MM.1S (cell line): Measurements from ENCODE around the gene TRMU.

Source experiments
- DNase-seq: peaks from one replicate; pipeline ENCODE4 v3.0.0-alpha.2; 2015
- H2AFZ ChIP-seq: fragments of 300-600 bp; sonication (generic); 2 replicates; pipeline ENCODE4 v1.6.0; 2016; ENCODE audit warnings: antibody characterized with exemption, low read length
- H3F3A ChIP-seq: fragments of 300-600 bp; sonication (generic); 2 replicates; pipeline ENCODE4 v1.6.1; 2016; ENCODE audit warnings: mild to moderate bottlenecking, antibody characterized with exemption, low read length, moderate library complexity, mixed read lengths; ENCODE audit not compliant: insufficient read depth
- H3K27ac ChIP-seq: fragments of 300-600 bp; sonication (generic); 2 replicates; pipeline ENCODE4 v1.5.1; 2016; ENCODE audit warnings: mild to moderate bottlenecking, low read length
- H3K27me3 ChIP-seq: fragments of 300-600 bp; sonication (generic); replicated peaks from 2 replicates; pipeline ENCODE4 v1.6.0; 2016; ENCODE audit warnings: low read length; ENCODE audit not compliant: insufficient read depth
- H3K36me3 ChIP-seq: fragments of 300-600 bp; sonication (generic); replicated peaks from 2 replicates; pipeline ENCODE4 v1.6.1; 2016; ENCODE audit warnings: mild to moderate bottlenecking, low read length, mixed read lengths; ENCODE audit not compliant: insufficient read depth
- H3K4me1 ChIP-seq: fragments of 300-600 bp; sonication (generic); 2 replicates; pipeline ENCODE4 v1.6.1; 2016; ENCODE audit warnings: low read length, mixed read lengths
- H3K4me2 ChIP-seq: fragments of 300-600 bp; sonication (generic); 2 replicates; pipeline ENCODE4 v1.6.0; 2016; ENCODE audit warnings: low read depth, low read length
- H3K4me3 ChIP-seq: fragments of 300-600 bp; sonication (generic); 2 replicates; pipeline ENCODE4 v1.5.1; 2016; ENCODE audit warnings: low read length, mixed read lengths
- H3K79me2 ChIP-seq: fragments of 300-600 bp; sonication (generic); 2 replicates; pipeline ENCODE4 v1.6.1; 2016; ENCODE audit warnings: mixed run types, low read length, mixed read lengths
- H3K9ac ChIP-seq: fragments of 300-600 bp; sonication (generic); 2 replicates; pipeline ENCODE4 v1.6.1; 2016; ENCODE audit warnings: low read length, mixed read lengths
- H3K9me2 ChIP-seq: fragments of 300-600 bp; sonication (generic); replicated peaks from 2 replicates; pipeline ENCODE4 v1.6.1; 2016; ENCODE audit warnings: mild to moderate bottlenecking, low read length, mixed read lengths; ENCODE audit not compliant: insufficient read depth
- H3K9me3 ChIP-seq: fragments of 300-600 bp; sonication (generic); replicated peaks from 2 replicates; pipeline ENCODE4 v1.6.1; 2016; ENCODE audit warnings: mild to moderate bottlenecking, low read length, mixed read lengths; ENCODE audit not compliant: insufficient read depth
- H4K20me1 ChIP-seq: fragments of 300-600 bp; sonication (generic); 2 replicates; pipeline ENCODE4 v1.6.1; 2016; ENCODE audit warnings: mild to moderate bottlenecking, low read length, moderate library complexity, mixed read lengths; ENCODE audit not compliant: insufficient read depth
- CTCF ChIP-seq: fragments of 300-600 bp; sonication (generic); IDR thresholded peaks from 2 replicates; pipeline ENCODE4 v1.5.1; 2016; ENCODE audit warnings: antibody characterized with exemption, low read length, mixed read lengths
- EZH2 ChIP-seq: fragments of 300-600 bp; sonication (generic); optimal IDR thresholded peaks from 2 replicates; pipeline ENCODE3; 2017; ENCODE audit warnings: low read depth, mild to moderate bottlenecking, antibody characterized with exemption, low read length, mixed read lengths
- EZH2phosphoT487 ChIP-seq: fragments of 300-600 bp; sonication (generic); IDR thresholded peaks from 2 replicates; pipeline ENCODE4 v1.6.1; 2018; ENCODE audit warnings: antibody characterized with exemption, low read length

The TRMU gene

DNA sequence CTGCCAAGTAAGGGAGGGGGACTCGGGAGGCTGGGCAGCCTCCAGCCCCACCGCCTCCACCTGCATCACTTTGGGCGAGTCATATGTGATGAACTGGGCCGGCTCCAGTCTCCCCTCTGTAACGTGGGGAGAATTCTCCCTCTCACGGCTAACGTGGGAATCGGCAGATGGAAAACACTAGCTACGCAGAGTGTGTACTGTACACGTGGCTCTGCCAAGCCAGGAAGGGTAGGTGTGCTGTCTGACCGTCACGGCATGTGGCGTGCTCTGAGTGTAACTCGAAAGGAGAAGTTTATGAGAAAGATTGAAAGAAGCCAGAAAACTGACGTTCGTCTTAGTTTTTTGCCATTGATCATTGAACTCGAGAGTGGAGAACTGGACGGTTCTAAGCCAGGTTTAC is 13.7 kb downstream of the TRMU start:
- Histone ChIP-seq H3K9me2 (no peaks in the 10 kb centered on the region), H4K20me1 (no peaks in the 10 kb centered on the region; the same call in 1 of the 2 replicates), H3K9me3 (no peaks in the 10 kb centered on the region), H3K4me1 (no peaks in the 10 kb centered on the region), H3K4me3 (no peak overlapping the region), H3K9ac (no peak overlapping the region), H3K4me2 (no peak overlapping the region), H2AFZ (no peak overlapping the region), H3K27ac (no peak overlapping the region), H3K79me2 (peaks cover 22% of the 10 kb centered on the region), H3F3A (no peaks in the 10 kb centered on the region), H3K27me3 (no peaks in the 10 kb centered on the region), H3K36me3 (peaks cover 23% of the 10 kb centered on the region)
- no peak for DNase-seq
- TF ChIP-seq CTCF (no peak), EZH2phosphoT487 (no peak), EZH2 (no peak)

DNA sequence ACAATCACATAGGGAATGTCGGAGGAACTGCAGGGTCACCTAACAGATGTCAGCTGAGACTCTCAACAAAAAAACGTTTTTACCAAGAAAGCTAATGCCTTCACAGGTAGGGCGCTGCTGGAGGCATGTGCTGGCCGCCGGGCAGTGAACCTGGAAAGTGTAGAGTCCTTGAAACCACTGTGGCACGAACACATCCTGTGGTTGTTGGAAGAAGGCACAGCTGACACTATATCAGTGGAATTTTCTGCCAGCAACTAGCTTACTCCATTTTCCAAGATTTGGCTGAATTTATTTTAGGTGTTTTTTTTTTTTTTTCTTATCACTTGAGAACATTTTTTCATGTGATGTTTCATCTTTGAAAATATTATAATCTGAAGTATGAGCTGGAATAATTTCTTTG is 14.2 kb downstream of the TRMU start:
- H4K20me1 ChIP-seq: no peaks in the 10 kb centered on the region; the same call in 1 of the 2 replicates
- H3K27me3 ChIP-seq: no peaks in the 10 kb centered on the region
- no peak overlapping the region for H3K9ac ChIP-seq
- H3K79me2 ChIP-seq: peaks cover 20% of the 10 kb centered on the region
- H3K4me2 ChIP-seq: no peak overlapping the region
- no peak for DNase-seq
- H2AFZ ChIP-seq: no peak overlapping the region
- peaks cover 19% of the 10 kb centered on the region for H3K36me3 ChIP-seq
- no peaks in the 10 kb centered on the region for H3K9me3 ChIP-seq
- no peak overlapping the region for H3K27ac ChIP-seq
- H3F3A ChIP-seq: no peaks in the 10 kb centered on the region
- no peaks in the 10 kb centered on the region for H3K4me1 ChIP-seq
- TF ChIP-seq EZH2: no peak
- H3K4me3 ChIP-seq: no peak overlapping the region
- no peaks in the 10 kb centered on the region for H3K9me2 ChIP-seq

DNA sequence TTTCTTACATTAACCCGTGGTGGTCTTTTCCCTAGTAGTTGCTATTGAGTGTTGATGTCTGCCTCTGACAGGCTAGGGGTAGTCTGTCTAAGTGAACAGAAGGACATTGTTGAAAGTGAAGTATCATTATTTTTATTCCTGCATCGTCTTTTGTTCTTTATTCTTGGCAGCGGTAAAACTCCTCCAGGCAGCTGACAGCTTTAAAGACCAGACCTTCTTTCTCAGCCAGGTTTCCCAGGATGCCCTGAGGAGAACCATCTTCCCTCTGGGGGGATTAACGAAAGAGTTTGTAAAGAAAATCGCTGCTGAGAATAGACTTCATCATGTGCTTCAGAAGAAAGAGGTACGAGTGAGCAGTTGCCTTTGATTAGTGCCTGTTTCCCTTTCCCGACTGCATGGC is 14.6 kb downstream of the TRMU start:
- no peak overlapping the region for H2AFZ ChIP-seq
- H3K79me2 ChIP-seq: peaks cover 20% of the 10 kb centered on the region
- H3F3A ChIP-seq: no peaks in the 10 kb centered on the region
- no peaks in the 10 kb centered on the region for H3K9me2 ChIP-seq
- H3K9ac ChIP-seq: no peak overlapping the region
- no peaks in the 10 kb centered on the region for H3K9me3 ChIP-seq
- H3K36me3 ChIP-seq: peaks cover 18% of the 10 kb centered on the region
- no peak overlapping the region for H3K27ac ChIP-seq
- no peak for TF ChIP-seq EZH2
- no peak for TF ChIP-seq EZH2phosphoT487
- TF ChIP-seq CTCF: no peak
- DNase-seq: no peak
- no peak overlapping the region for H3K4me3 ChIP-seq
- H3K27me3 ChIP-seq: no peaks in the 10 kb centered on the region
- no peaks in the 10 kb centered on the region for H3K4me1 ChIP-seq
- H4K20me1 ChIP-seq: no peaks in the 10 kb centered on the region; the same call in 1 of the 2 replicates
- H3K4me2 ChIP-seq: no peak overlapping the region

- H3K9ac ChIP-seq: no peak overlapping the region
- H3K4me3 ChIP-seq: no peak overlapping the region
- DNase-seq: no peak
- H3F3A ChIP-seq: no peaks in the 10 kb centered on the region
- no peaks in the 10 kb centered on the region for H3K27me3 ChIP-seq
- H3K27ac ChIP-seq: no peak overlapping the region
- H3K79me2 ChIP-seq: peaks cover 20% of the 10 kb centered on the region
- no peak overlapping the region for H3K4me2 ChIP-seq
- H3K4me1 ChIP-seq: no peaks in the 10 kb centered on the region
- H4K20me1 ChIP-seq: no peaks in the 10 kb centered on the region; the same call in 1 of the 2 replicates
- H2AFZ ChIP-seq: no peak overlapping the region
- TF ChIP-seq EZH2phosphoT487: no peak
- no peak for TF ChIP-seq CTCF
- no peak for TF ChIP-seq EZH2
- H3K9me2 ChIP-seq: no peaks in the 10 kb centered on the region
- peaks cover 14% of the 10 kb centered on the region for H3K36me3 ChIP-seq
- no peaks in the 10 kb centered on the region for H3K9me3 ChIP-seq
Observed at GRCh38 chr22:46350646-46351045, 15.1 kb downstream of the TRMU start.
